ENCODE results near the gene CEP41. TPM values are rescaled to one million over a fixed set of nuclear protein-coding genes. Genes with fewer than 3 reads are reported as not detected.

The CEP41 gene
- total and polyA plus RNA-seq, 2 of the 13 experiments (the other 11 are each of a cell fraction or from before 2014, with no cell fraction given) = 8.7 to 9.0 TPM

DNA sequence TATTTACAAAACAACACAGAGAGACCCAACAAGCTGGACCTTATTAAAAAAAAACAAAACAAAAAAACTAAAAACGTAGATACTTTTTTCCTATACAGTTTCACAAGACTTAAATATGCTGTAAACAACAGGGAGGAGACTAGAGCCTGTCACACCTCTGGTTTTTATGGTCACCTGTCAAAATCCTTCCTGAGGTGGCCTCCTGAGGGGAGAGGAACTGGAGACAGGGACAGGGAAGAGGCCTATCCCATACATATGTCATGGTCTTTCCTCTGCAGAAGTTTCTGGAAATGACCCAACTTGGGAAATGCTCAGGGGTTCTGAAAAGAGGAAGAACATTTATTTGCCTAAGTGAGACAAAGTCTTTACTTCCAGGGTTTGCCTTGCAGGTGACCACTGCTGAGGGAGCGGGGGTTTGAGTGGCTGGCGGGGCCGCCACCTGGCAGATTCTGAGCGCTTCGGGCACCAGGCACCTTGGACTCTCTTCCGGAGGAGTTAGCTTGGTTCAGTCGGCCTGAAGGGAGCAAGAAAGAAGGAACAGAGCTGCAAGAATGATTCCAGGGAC is 42.2 kb downstream of the CEP41 start:
- Histone ChIP-seq H2AFZ (ENCODE audit: low read length) (no peak overlapping the region), H3K27me3 (ENCODE audit: control insufficient read depth in 1 of 2, insufficient read depth in 2 of 2, low read length in 2 of 2) (no peaks in the 10 kb centered on the region), H3K4me1 (ENCODE audit: insufficient read depth, low read length) (no peaks in the 10 kb centered on the region), H3K4me2 (ENCODE audit: low read depth, low read length) (no peak overlapping the region), H4K20me1 (ENCODE audit: insufficient read depth, low read length) (no peaks in the 10 kb centered on the region), H3K9ac (ENCODE audit: insufficient read depth, low read depth, low read length) (no peak overlapping the region), H3K79me2 (ENCODE audit: insufficient read depth, low read length) (no peaks in the 10 kb centered on the region), H3K9me3 (ENCODE audit: low read length) (no peaks in the 10 kb centered on the region), H3K4me3 (replicated peaks in 1 of 3; ENCODE audit: insufficient read depth in 1 of 3, low read depth in 2 of 3, low read length in 3 of 3) (no peak overlapping the region), H3K36me3 (replicated peaks in 1 of 2; ENCODE audit: control insufficient read depth in 1 of 2, insufficient read depth in 2 of 2, low read length in 2 of 2) (no peaks in the 10 kb centered on the region; a peak in 1 of 5 replicates), H3K27ac (ENCODE audit: extremely low read length, insufficient read depth, low read length) (no peak overlapping the region)
- FAIRE-seq (no peak), DNase-seq (ENCODE audit: low spot score) (no peak), ATAC-seq (no peak)
- intact Hi-C loops (cut with micrococcal nuclease; ENCODE audit: unreplicated experiment) = no loop called here
- TF ChIP-seq, protein P1, sequence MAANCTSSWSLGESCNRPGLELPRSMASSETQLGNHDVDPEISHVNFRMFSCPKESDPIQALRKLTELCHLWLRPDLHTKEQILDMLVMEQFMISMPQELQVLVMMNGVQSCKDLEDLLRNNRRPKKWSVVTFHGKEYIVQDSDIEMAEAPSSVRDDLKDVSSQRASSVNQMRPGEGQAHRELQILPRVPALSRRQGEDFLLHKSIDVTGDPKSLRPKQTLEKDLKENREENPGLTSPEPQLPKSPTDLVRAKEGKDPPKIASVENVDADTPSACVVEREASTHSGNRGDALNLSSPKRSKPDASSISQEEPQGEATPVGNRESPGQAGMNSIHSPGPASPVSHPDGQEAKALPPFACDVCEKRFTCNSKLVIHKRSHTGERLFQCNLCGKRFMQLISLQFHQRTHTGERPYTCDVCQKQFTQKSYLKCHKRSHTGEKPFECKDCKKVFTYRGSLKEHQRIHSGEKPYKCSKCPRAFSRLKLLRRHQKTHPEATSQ (CRISPR knock-in tag; IDR thresholded peaks at IDR 0.05; ENCODE audit: borderline replicate concordance) = no peak
- TF ChIP-seq ELF4 (CRISPR knock-in tag; IDR thresholded peaks at IDR 0.05; ENCODE audit: borderline replicate concordance) = no peak
- no peak for TF ChIP-seq ZFX (CRISPR knock-in tag; IDR thresholded peaks at IDR 0.05; ENCODE audit: low read depth)
- no peak for TF ChIP-seq ZSCAN29 (CRISPR knock-in tag; conservative IDR thresholded peaks at IDR 0.05)
- TF ChIP-seq TSC22D2 (CRISPR knock-in tag; IDR thresholded peaks at IDR 0.05; ENCODE audit: borderline replicate concordance) = no peak
- TF ChIP-seq MED8 (CRISPR knock-in tag; IDR thresholded peaks at IDR 0.05; ENCODE audit: insufficient replicate concordance) = no peak
- TF ChIP-seq, protein P2, sequence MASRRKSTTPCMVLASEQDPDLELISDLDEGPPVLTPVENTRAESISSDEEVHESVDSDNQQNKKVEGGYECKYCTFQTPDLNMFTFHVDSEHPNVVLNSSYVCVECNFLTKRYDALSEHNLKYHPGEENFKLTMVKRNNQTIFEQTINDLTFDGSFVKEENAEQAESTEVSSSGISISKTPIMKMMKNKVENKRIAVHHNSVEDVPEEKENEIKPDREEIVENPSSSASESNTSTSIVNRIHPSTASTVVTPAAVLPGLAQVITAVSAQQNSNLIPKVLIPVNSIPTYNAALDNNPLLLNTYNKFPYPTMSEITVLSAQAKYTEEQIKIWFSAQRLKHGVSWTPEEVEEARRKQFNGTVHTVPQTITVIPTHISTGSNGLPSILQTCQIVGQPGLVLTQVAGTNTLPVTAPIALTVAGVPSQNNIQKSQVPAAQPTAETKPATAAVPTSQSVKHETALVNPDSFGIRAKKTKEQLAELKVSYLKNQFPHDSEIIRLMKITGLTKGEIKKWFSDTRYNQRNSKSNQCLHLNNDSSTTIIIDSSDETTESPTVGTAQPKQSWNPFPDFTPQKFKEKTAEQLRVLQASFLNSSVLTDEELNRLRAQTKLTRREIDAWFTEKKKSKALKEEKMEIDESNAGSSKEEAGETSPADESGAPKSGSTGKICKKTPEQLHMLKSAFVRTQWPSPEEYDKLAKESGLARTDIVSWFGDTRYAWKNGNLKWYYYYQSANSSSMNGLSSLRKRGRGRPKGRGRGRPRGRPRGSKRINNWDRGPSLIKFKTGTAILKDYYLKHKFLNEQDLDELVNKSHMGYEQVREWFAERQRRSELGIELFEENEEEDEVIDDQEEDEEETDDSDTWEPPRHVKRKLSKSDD (CRISPR knock-in tag; IDR thresholded peaks at IDR 0.05; ENCODE audit: low read depth) = no peak
- no peak for TF ChIP-seq ESRRA (CRISPR knock-in tag; IDR thresholded peaks at IDR 0.05; ENCODE audit: low read depth)
- TF ChIP-seq, protein P3, sequence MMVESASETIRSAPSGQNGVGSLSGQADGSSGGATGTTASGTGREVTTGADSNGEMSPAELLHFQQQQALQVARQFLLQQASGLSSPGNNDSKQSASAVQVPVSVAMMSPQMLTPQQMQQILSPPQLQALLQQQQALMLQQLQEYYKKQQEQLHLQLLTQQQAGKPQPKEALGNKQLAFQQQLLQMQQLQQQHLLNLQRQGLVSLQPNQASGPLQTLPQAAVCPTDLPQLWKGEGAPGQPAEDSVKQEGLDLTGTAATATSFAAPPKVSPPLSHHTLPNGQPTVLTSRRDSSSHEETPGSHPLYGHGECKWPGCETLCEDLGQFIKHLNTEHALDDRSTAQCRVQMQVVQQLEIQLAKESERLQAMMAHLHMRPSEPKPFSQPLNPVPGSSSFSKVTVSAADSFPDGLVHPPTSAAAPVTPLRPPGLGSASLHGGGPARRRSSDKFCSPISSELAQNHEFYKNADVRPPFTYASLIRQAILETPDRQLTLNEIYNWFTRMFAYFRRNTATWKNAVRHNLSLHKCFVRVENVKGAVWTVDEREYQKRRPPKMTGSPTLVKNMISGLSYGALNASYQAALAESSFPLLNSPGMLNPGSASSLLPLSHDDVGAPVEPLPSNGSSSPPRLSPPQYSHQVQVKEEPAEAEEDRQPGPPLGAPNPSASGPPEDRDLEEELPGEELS (CRISPR knock-in tag; IDR thresholded peaks at IDR 0.05) = no peak
- no peak for TF ChIP-seq HCFC1 (IDR thresholded peaks at IDR 0.05; ENCODE audit: low read depth, low read length)
- no peak for TF ChIP-seq ZNF780A (CRISPR knock-in tag; IDR thresholded peaks at IDR 0.05)
- ChIA-PET POLR2A (no interaction called here), CTCF (ENCODE audit: low intra/inter-chr PET ratio, low total read pairs) (no interaction called here)
- no TSS peak for BruUV-seq (replicated peaks)
- 86% methylated on average over 8 of the region's 8 CpGs for WGBS (ENCODE audit: low lambda C conversion rate)
- in situ Hi-C loops (cut with HindIII; ENCODE audit: extremely low pct_ligation_motif_present, low pct_unique_long_range_greater_than_20kb) = no loop called here

Measured in HepG2 (cell line).